Measurements from ENCODE around the gene SMPX. TPM values are rescaled to one million over a fixed set of nuclear protein-coding genes. Genes with fewer than 3 reads are reported as not detected.

Gene SMPX
- total and polyA plus RNA-seq, 2 experiments from 2014 or later = not detected

GRCh38 chrX:21781976-21782375 lies 24.1 kb upstream of the SMPX start:
- DNase-seq (ENCODE audit: low spot score) (no peak), ATAC-seq (no peak)
- Mint-ChIP-seq H3K4me1 (peaks cover 17% of the 10 kb centered on the region), H3K4me3 (no peak overlapping the region), H3K27ac (no peak overlapping the region), H3K27me3 (ENCODE audit: insufficient read depth, low read depth, poor library complexity) (peaks cover 3% of the 10 kb centered on the region), H3K36me3 (ENCODE audit: low read depth) (no peaks in the 10 kb centered on the region), H3K9me3 (no peaks in the 10 kb centered on the region)
- no peaks in the 10 kb centered on the region for H3K9me2 ChIP-seq (ENCODE audit: insufficient read depth)
- no peaks in the 10 kb centered on the region for H3K79me2 ChIP-seq (replicated peaks; ENCODE audit: insufficient read depth)
- no peak overlapping the region for H3K4me2 ChIP-seq
- no peaks in the 10 kb centered on the region for H3K36me3 ChIP-seq (ENCODE audit: insufficient read depth)
- H3F3A ChIP-seq (replicated peaks; ENCODE audit: low read depth) = no peaks in the 10 kb centered on the region
- H2AFZ ChIP-seq = no peak overlapping the region
- H3K4me1 ChIP-seq (ENCODE audit: insufficient read depth) = no peaks in the 10 kb centered on the region
- TF ChIP-seq POLR2AphosphoS5 (IDR thresholded peaks at IDR 0.05; ENCODE audit: low read depth) = no peak
- TF ChIP-seq EZH2 (IDR thresholded peaks at IDR 0.05; ENCODE audit: low read depth, unreplicated experiment) = no peak
- TF ChIP-seq CREB1 (CRISPR knock-in tag; IDR thresholded peaks at IDR 0.05; ENCODE audit: low read depth) = no peak
- TF ChIP-seq EZH2phosphoT487 (IDR thresholded peaks at IDR 0.05; ENCODE audit: unreplicated experiment) = no peak
- H3K4me3 ChIP-seq = no peak overlapping the region
- no peak overlapping the region for H3K27ac ChIP-seq (ENCODE audit: low read depth)
- H4K20me1 ChIP-seq (replicated peaks; ENCODE audit: insufficient read depth) = no peaks in the 10 kb centered on the region
- no peaks in the 10 kb centered on the region for H3K27me3 ChIP-seq (ENCODE audit: insufficient read depth)

- H3K79me2 ChIP-seq (replicated peaks; ENCODE audit: insufficient read depth) = no peaks in the 10 kb centered on the region
- H2AFZ ChIP-seq = no peak overlapping the region
- H3F3A ChIP-seq (replicated peaks; ENCODE audit: low read depth) = no peaks in the 10 kb centered on the region
- no peaks in the 10 kb centered on the region for H3K36me3 ChIP-seq (ENCODE audit: insufficient read depth)
- ATAC-seq (no peak), DNase-seq (ENCODE audit: low spot score) (no peak)
- H3K27ac ChIP-seq (ENCODE audit: low read depth) = no peak overlapping the region
- H3K4me2 ChIP-seq = no peak overlapping the region
- peaks cover 3% of the 10 kb centered on the region for H3K27me3 Mint-ChIP-seq (ENCODE audit: insufficient read depth, low read depth, poor library complexity)
- H3K4me1 Mint-ChIP-seq = peaks cover 16% of the 10 kb centered on the region
- no peak overlapping the region for H3K4me3 Mint-ChIP-seq
- H3K4me3 ChIP-seq = no peak overlapping the region
- H3K9me3 Mint-ChIP-seq = no peaks in the 10 kb centered on the region
- no peaks in the 10 kb centered on the region for H4K20me1 ChIP-seq (replicated peaks; ENCODE audit: insufficient read depth)
- H3K27me3 ChIP-seq (ENCODE audit: insufficient read depth) = no peaks in the 10 kb centered on the region
- no peaks in the 10 kb centered on the region for H3K4me1 ChIP-seq (ENCODE audit: insufficient read depth)
- no peaks in the 10 kb centered on the region for H3K9me2 ChIP-seq (ENCODE audit: insufficient read depth)
- no peaks in the 10 kb centered on the region for H3K36me3 Mint-ChIP-seq (ENCODE audit: low read depth)
- H3K27ac Mint-ChIP-seq = no peak overlapping the region
- no peak for TF ChIP-seq ZNF462 (CRISPR knock-in tag; IDR thresholded peaks at IDR 0.05)
- TF ChIP-seq ETS1 (IDR thresholded peaks at IDR 0.05) = no peak
- no peak for TF ChIP-seq ZNF114 (CRISPR knock-in tag; IDR thresholded peaks at IDR 0.05)
- TF ChIP-seq, protein P1, sequence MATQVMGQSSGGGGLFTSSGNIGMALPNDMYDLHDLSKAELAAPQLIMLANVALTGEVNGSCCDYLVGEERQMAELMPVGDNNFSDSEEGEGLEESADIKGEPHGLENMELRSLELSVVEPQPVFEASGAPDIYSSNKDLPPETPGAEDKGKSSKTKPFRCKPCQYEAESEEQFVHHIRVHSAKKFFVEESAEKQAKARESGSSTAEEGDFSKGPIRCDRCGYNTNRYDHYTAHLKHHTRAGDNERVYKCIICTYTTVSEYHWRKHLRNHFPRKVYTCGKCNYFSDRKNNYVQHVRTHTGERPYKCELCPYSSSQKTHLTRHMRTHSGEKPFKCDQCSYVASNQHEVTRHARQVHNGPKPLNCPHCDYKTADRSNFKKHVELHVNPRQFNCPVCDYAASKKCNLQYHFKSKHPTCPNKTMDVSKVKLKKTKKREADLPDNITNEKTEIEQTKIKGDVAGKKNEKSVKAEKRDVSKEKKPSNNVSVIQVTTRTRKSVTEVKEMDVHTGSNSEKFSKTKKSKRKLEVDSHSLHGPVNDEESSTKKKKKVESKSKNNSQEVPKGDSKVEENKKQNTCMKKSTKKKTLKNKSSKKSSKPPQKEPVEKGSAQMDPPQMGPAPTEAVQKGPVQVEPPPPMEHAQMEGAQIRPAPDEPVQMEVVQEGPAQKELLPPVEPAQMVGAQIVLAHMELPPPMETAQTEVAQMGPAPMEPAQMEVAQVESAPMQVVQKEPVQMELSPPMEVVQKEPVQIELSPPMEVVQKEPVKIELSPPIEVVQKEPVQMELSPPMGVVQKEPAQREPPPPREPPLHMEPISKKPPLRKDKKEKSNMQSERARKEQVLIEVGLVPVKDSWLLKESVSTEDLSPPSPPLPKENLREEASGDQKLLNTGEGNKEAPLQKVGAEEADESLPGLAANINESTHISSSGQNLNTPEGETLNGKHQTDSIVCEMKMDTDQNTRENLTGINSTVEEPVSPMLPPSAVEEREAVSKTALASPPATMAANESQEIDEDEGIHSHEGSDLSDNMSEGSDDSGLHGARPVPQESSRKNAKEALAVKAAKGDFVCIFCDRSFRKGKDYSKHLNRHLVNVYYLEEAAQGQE (IDR thresholded peaks at IDR 0.05; ENCODE audit: unreplicated experiment) = no peak
- TF ChIP-seq CREB1 (CRISPR knock-in tag; IDR thresholded peaks at IDR 0.05; ENCODE audit: low read depth) = no peak
- TF ChIP-seq STAT1 (IDR thresholded peaks at IDR 0.05; ENCODE audit: unreplicated experiment) = no peak
- no peak for TF ChIP-seq NANOG (IDR thresholded peaks at IDR 0.05; ENCODE audit: borderline replicate concordance)
- no peak for TF ChIP-seq EZH2phosphoT487 (IDR thresholded peaks at IDR 0.05; ENCODE audit: unreplicated experiment)
Measured at GRCh38 chrX:21781525-21781924, 23.6 kb upstream of the SMPX start.
